Tibial nerve (tissue), 4 donors: Measurements from ENCODE around the gene UBLCP1.

ENCODE experiments used
- EP300 ChIP-seq, 2 donors: sonication (generic); formaldehyde crosslinking; IDR thresholded peaks; one replicate each; pipeline ENCODE4 v1.6.1; 2017; ENCODE audit warnings: antibody characterized with exemption in 2 of 2, mild to moderate bottlenecking in 1 of 2
- POLR2A ChIP-seq, 2 donors: fragments of 450-650 bp; IDR thresholded peaks; one replicate each; pipeline ENCODE4 v1.6.1; 2017; ENCODE audit warnings: antibody characterized with exemption in 2 of 2, mild to moderate bottlenecking in 2 of 2, moderate library complexity in 2 of 2
- TF ChIP-seq, protein P1 (sequence below), 5 experiments: fragments of 200-600 bp in 3 of 5; fragments of 450-650 bp in 2 of 5; sonication (generic) in 3 of 5; IDR thresholded peaks; one replicate each; pipeline ENCODE4 v1.5.1; 2016 to 2019; ENCODE audit warnings: antibody characterized with exemption in 5 of 5, mild to moderate bottlenecking in 3 of 5, moderate library complexity in 2 of 5

DNA sequence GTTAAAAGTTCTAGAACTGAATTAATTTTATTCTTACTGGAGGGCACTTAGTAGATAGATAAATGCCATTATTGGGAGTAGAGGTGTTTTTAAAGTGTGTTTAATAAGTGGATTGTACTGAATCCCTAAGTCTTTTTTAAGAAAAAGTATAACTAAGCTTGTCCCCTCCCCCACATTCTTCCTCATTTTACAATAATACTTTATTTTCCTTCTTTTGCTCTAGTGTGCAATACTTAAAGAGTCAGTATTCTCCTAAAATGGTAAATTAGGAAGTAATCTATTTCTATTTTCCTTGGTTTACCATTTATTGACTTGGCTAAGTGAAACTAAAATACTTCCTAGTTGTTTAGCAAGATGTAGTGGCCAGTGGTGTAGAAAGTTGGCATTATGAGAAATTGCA is 11.6 kb downstream of the UBLCP1 start:
- TF ChIP-seq POLR2A (IDR thresholded peaks at IDR 0.05) = no peak
- TF ChIP-seq, protein P1, sequence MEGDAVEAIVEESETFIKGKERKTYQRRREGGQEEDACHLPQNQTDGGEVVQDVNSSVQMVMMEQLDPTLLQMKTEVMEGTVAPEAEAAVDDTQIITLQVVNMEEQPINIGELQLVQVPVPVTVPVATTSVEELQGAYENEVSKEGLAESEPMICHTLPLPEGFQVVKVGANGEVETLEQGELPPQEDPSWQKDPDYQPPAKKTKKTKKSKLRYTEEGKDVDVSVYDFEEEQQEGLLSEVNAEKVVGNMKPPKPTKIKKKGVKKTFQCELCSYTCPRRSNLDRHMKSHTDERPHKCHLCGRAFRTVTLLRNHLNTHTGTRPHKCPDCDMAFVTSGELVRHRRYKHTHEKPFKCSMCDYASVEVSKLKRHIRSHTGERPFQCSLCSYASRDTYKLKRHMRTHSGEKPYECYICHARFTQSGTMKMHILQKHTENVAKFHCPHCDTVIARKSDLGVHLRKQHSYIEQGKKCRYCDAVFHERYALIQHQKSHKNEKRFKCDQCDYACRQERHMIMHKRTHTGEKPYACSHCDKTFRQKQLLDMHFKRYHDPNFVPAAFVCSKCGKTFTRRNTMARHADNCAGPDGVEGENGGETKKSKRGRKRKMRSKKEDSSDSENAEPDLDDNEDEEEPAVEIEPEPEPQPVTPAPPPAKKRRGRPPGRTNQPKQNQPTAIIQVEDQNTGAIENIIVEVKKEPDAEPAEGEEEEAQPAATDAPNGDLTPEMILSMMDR (IDR thresholded peaks at IDR 0.05) = no peak
- TF ChIP-seq EP300 (IDR thresholded peaks at IDR 0.05) = no peak
